Measurements from ENCODE around the gene ANKRD17.

GRCh38 chr4:73248821-73249220, 9.8 kb downstream of the ANKRD17 start:
- TF ChIP-seq CTCF (IDR thresholded peaks at IDR 0.05) (no peak), EZH2 (IDR thresholded peaks at IDR 0.05) (no peak), EZH2phosphoT487 (IDR thresholded peaks at IDR 0.05) (no peak)

Measured in neural progenitor cell (in vitro differentiated cells).